OCI-LY7 (cell line): ENCODE results near the gene AUTS2. TPM values are rescaled to one million over a fixed set of nuclear protein-coding genes. Genes with fewer than 3 reads are reported as not detected.

Experiments
- BruUV-seq: library from RNA; stranded (reverse); fragments of 400-500 nt; replicated peaks from 2 replicates; lab custom pipeline; 2021; lab: Mats Ljungman, UMichigan
- CTCF ChIA-PET: fragments of 300-600 bp; sonication (Branson Sonifier 250); formaldehyde crosslinking; loops from one replicate; lab custom pipeline; 2022; ENCODE audit warnings: antibody characterized with exemption; ENCODE audit not compliant: unreplicated experiment; lab: Charles Lee
- POLR2A ChIA-PET: fragments of 300-600 bp; sonication (Branson Sonifier 250); formaldehyde crosslinking; loops from one replicate; lab custom pipeline; 2022; ENCODE audit warnings: antibody characterized with exemption; lab: Charles Lee
- DNase-seq: peaks from one replicate; pipeline ENCODE4 v3.0.0-alpha.2; 2015; ENCODE audit warnings: low spot score
- H2AFZ ChIP-seq: fragments of 200-600 bp; sonication (generic), shearing (Covaris generic); 2 replicates; pipeline ENCODE4 v1.6.1; 2014; ENCODE audit warnings: mild to moderate bottlenecking, antibody characterized with exemption, low read length, moderate library complexity
- H3K27ac ChIP-seq: fragments of 200-600 bp; sonication (generic); 2 replicates; pipeline ENCODE4 v1.5.1; 2014; ENCODE audit warnings: mixed run types, low read depth, mild to moderate bottlenecking, moderate library complexity, low read length, inconsistent platforms; ENCODE audit not compliant: poor library complexity, severe bottlenecking
- H3K36me3 ChIP-seq: fragments of 200-600 bp; sonication (generic); 2 replicates; pipeline ENCODE4 v1.6.1; 2014; ENCODE audit warnings: mild to moderate bottlenecking, antibody characterized with exemption, low read length, moderate library complexity, mixed read lengths; ENCODE audit not compliant: insufficient read depth
- H3K4me1 ChIP-seq: fragments of 200-600 bp; sonication (generic); 2 replicates; pipeline ENCODE4 v1.5.1; 2014; ENCODE audit warnings: mild to moderate bottlenecking, low read length; ENCODE audit not compliant: insufficient read depth, poor library complexity, severe bottlenecking
- H3K4me2 ChIP-seq: fragments of 200-600 bp; sonication (generic); 2 replicates; pipeline ENCODE4 v1.6.1; 2014; ENCODE audit warnings: mild to moderate bottlenecking, low read length
- H3K4me3 ChIP-seq: fragments of 200-600 bp; sonication (generic); 2 replicates; pipeline ENCODE4 v1.5.1; 2014; ENCODE audit warnings: mild to moderate bottlenecking, low read depth, low read length; ENCODE audit not compliant: poor library complexity, severe bottlenecking
- H3K79me2 ChIP-seq: fragments of 200-600 bp; sonication (generic); 2 replicates; pipeline ENCODE4 v1.6.1; 2016; ENCODE audit warnings: low read depth, mild to moderate bottlenecking, low read length, moderate library complexity, mixed read lengths; ENCODE audit not compliant: insufficient read depth
- H3K9me2 ChIP-seq: fragments of 200-600 bp; sonication (generic); 2 replicates; pipeline ENCODE4 v1.6.1; 2016; ENCODE audit warnings: mild to moderate bottlenecking, low read length, mixed read lengths; ENCODE audit not compliant: insufficient read depth
- H3K9me3 ChIP-seq: fragments of 200-600 bp; sonication (generic); 2 replicates; pipeline ENCODE4 v1.6.1; 2014; ENCODE audit warnings: mild to moderate bottlenecking, mixed run types, low read length, mixed read lengths
- H4K20me1 ChIP-seq: fragments of 200-600 bp; sonication (generic); 2 replicates; pipeline ENCODE4 v1.6.1; 2014; ENCODE audit warnings: mild to moderate bottlenecking, antibody characterized with exemption, low read length, moderate library complexity, mixed read lengths; ENCODE audit not compliant: insufficient read depth
- EZH2phosphoT487 ChIP-seq: fragments of 200-600 bp; sonication (generic); IDR thresholded peaks from 2 replicates; pipeline ENCODE4 v1.6.1; 2018; ENCODE audit warnings: low read depth, borderline replicate concordance, mild to moderate bottlenecking, mixed run types, antibody characterized with exemption, low read length, moderate library complexity, mixed read lengths
- intact Hi-C: fragments of 100-400 bp; cut with micrococcal nuclease; formaldehyde crosslinking; loops from one replicate; pipeline ENCODE4 v1.10.0; 2022; ENCODE audit not compliant: unreplicated experiment
- total RNA-seq, 2 experiments: library from RNA; depleted of rRNA in 1 of 2; stranded (reverse); fragments of >200 nt in 1 of 2; shearing (Covaris generic) in 1 of 2; gene quantifications; 2 replicates each; pipeline ENCODE4 v1.2.3, GENCODE V29; 2014 to 2022
- TF ChIP-seq, protein P1 (sequence below): fragments of 200-600 bp; sonication (generic); conservative IDR thresholded peaks from 2 replicates; pipeline ENCODE4 v1.5.1; 2014; ENCODE audit warnings: mild to moderate bottlenecking, antibody characterized with exemption, low read length, moderate library complexity, mixed read lengths

The AUTS2 gene
- total RNA-seq, 2 experiments from 2014 or later, result 37.9 to 78.5 TPM

DNA sequence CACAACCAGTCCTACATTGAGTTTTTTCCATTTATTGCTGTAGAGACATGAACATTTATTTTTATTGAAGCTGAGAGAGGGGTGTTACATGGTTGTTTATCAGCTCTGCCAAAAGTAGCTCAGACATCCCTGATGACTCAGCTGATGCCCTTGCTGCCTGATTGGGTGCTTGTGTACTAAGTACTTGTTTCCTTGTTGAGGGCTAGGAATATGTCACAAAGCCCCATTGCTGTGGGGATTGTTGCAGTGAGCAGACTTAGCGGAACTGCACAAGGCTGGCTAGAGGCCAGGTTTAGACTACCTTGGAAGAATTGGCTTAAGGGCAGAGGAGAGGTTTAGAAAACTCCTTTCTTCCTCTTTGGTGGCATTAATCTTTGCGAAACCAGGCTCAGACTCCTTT lies 110.6 kb downstream of the AUTS2 start:
- DNase-seq, result no peak
- Histone ChIP-seq H2AFZ (no peak overlapping the region), H3K9me3 (peaks cover 6% of the 10 kb centered on the region; the same call in 1 of the 2 replicates), H3K4me3 (no peak overlapping the region), H3K36me3 (no peaks in the 10 kb centered on the region), H4K20me1 (0 out of 2 replicates have a peak, but pooled peaks cover 5% of the 10 kb centered on the region), H3K27ac (no peak overlapping the region), H3K9me2 (no peaks in the 10 kb centered on the region), H3K4me1 (peaks cover 65% of the 10 kb centered on the region), H3K4me2 (peak overlapping the region; percentile 42; the same call in 1 of the 2 replicates), H3K79me2 (peaks cover 90% of the 10 kb centered on the region)
- ChIA-PET CTCF (no interaction called here), POLR2A (interaction anchor here (1.2 kb wide), 1 partner anchor 88 kb away, joined by 3 read pairs; no protein-coding TSS in a partner anchor)
- intact Hi-C loops, result no loop called here
- no TSS peak for BruUV-seq
- TF ChIP-seq, protein P1, sequence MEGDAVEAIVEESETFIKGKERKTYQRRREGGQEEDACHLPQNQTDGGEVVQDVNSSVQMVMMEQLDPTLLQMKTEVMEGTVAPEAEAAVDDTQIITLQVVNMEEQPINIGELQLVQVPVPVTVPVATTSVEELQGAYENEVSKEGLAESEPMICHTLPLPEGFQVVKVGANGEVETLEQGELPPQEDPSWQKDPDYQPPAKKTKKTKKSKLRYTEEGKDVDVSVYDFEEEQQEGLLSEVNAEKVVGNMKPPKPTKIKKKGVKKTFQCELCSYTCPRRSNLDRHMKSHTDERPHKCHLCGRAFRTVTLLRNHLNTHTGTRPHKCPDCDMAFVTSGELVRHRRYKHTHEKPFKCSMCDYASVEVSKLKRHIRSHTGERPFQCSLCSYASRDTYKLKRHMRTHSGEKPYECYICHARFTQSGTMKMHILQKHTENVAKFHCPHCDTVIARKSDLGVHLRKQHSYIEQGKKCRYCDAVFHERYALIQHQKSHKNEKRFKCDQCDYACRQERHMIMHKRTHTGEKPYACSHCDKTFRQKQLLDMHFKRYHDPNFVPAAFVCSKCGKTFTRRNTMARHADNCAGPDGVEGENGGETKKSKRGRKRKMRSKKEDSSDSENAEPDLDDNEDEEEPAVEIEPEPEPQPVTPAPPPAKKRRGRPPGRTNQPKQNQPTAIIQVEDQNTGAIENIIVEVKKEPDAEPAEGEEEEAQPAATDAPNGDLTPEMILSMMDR, result no peak
- no peak for TF ChIP-seq EZH2phosphoT487

DNA sequence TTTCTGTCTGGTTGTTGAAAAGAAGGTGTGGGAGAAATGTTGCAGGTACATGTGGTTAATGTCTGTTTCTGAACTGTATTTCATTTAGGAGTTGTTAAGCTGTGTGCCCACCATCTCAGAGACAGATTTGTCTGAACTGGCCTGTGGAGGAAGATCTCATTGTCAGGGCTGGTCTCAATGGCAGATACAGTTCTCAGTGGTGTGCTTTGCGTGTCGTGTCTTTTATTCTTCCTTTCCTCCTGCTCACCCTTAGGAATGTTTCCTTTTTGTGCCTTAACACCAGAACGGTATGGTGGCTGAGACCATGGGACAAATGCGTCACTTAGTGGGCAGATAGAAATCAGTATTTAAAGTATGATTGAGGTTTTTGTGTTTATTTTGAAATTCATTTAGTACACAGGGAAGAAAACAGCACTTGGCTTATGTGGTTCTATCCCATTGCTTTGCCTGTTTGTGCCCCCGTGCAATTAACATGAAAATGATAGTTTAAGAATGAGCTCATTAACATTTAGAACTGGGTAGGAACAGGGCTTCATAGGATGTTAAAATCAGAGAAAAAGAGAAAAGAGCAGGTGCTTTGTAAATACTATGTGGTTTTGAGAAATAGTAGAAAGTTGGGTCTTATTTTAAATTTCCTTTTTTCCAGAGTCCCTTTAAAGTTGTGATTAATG lies 112.6 kb downstream of the AUTS2 start:
- Histone ChIP-seq H3K27ac (no peak overlapping the region), H2AFZ (no peak overlapping the region), H3K4me3 (no peak overlapping the region), H4K20me1 (0 out of 2 replicates have a peak, but pooled peaks cover 5% of the 10 kb centered on the region), H3K9me2 (no peaks in the 10 kb centered on the region), H3K4me1 (peaks cover 46% of the 10 kb centered on the region), H3K36me3 (no peaks in the 10 kb centered on the region), H3K79me2 (peaks cover 83% of the 10 kb centered on the region), H3K9me3 (peaks cover 6% of the 10 kb centered on the region; the same call in 1 of the 2 replicates), H3K4me2 (no peak overlapping the region)
- intact Hi-C loops, result no loop called here
- BruUV-seq, result no TSS peak
- TF ChIP-seq, protein P1, result no peak
- no peak for TF ChIP-seq EZH2phosphoT487
- POLR2A ChIA-PET, result interaction anchor here (0.7 to 2.0 kb wide), 10 partner anchors 8 to 88 kb away, joined by 3 to 7 read pairs (median 4); no protein-coding TSS in a partner anchor
- DNase-seq, result no peak
- CTCF ChIA-PET, result no interaction called here
